Stimulated activated CD8-positive, alpha-beta memory T cell treated with anti-CD3 and anti-CD28 coated beads, Interleukin-15, amount 100 ng/mL, for 24 hours (primary cell): ENCODE measurements around the gene PGM2L1.
"Not testable (repeated sequence)": the region's sequence is repeated elsewhere in the genome, so short reads cannot be mapped to it uniquely, and the experiment has no call there.

Source experiments
- DNase-seq: peaks from one replicate; pipeline ENCODE4 v3.0.0-alpha.2; 2020; ENCODE audit warnings: low read depth

Gene PGM2L1

GRCh38 chr11:74400606-74401005 lies 2.4 kb upstream of the PGM2L1 start:
- no peak for DNase-seq

DNA sequence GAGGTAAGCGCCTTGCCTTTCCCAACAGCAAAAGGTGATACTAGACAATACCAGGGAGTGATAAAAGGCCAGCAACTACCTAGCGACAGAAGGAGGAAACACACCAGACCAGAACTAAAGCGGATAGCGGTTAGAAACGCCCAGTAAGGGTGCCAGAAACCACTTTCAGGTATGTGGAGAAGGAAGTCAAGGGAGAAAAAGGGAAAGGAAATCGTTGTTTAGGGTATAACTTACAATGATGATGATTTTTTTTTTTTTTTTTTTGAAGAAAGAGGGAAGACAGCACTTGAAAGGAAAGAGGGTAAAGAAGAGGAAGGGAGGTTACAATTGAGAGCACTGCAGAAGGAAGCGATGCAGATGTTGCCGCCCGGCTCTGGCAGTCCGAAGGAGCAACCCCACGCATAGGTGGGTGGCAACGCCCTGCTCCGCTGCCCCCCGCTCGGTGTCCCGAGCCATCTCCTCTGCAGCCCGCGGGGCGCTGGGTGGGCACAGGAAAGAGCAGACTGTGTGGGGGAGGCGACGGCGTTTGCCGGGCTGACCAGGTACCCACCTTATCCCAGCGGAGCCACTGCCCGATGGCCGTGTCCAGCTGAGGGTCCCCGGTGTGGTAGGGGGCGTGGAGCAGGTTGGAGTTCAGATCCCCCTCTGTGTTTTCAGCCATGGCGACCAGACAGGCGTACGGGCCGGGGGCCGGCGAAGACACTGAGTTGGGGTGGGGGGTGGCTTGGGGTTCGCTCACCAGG lies 561 bp downstream of the PGM2L1 start:
- no peak for DNase-seq

- no peak for DNase-seq
These were observed 6.0 kb downstream of the PGM2L1 start for GRCh38 chr11:74392256-74392655.

DNA sequence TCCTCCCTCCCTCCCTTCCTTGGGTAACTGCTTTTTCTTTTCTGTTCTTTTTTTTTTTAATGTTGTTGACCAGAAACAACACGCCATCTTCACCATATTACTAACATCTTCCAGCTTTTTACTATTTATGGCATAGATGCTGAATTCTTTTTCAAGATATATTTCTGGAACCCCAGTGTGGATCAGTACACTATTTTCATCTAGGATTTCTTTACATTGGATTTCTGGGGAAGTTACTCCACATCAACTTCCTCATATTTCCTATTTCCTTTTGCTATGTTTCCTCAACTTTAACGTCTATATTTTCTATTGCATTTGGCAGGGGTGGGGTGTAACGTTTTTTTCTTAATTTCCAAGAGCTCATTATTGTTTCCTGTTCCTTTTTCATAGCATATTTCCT lies 7.0 kb downstream of the PGM2L1 start:
- no peak for DNase-seq

DNA sequence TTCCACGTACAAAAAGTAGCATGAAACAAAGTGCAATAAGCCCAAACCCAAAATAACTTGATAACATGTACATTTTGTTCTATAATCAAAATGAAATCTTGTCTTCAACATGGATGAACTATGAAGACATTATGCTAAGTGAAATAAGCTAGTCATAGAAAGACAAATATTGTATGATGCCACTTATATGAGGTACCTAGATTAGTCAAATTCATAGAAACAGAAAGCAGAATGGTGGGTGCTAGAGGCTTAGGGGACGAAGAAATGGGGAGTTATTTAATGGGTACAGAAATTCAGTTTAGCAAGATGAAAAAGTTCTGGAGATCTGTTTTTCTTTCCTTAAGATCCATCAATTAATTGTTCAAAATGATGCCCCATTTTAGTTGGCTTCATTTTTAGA lies 7.5 kb downstream of the PGM2L1 start:
- no peak for DNase-seq

DNA sequence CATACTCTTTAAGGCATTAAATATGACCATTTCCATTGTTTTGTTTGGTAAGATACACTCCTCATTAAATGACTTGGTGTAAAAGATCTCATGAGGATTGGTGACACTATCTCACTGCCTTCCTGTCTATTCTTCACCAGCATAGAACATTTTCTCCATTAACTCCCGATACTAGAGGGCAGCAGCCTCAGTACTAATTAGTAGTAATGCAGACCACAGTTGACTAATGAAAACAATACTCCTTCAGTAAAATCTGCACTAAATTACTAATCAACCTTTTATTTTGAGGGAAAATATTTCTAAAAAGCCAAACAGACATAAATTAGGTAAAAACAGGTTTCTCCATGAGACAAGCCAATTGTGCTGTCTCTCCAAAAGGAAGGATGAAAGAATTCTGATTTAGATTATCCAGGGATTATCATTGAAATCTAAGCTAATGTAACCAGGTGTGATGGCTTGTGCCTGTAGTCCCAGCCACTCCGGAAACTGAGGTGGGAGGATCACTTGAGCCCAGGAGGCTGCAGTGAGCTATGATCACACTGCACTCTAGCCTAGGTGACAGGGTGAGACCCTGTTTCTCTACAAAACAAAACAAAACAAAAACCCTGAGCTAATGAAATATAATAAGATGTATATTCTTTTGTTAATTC lies 9.4 kb downstream of the PGM2L1 start:
- DNase-seq, result no peak

- no peak for DNase-seq
These were observed 13.6 kb downstream of the PGM2L1 start for GRCh38 chr11:74384641-74385040.

DNA sequence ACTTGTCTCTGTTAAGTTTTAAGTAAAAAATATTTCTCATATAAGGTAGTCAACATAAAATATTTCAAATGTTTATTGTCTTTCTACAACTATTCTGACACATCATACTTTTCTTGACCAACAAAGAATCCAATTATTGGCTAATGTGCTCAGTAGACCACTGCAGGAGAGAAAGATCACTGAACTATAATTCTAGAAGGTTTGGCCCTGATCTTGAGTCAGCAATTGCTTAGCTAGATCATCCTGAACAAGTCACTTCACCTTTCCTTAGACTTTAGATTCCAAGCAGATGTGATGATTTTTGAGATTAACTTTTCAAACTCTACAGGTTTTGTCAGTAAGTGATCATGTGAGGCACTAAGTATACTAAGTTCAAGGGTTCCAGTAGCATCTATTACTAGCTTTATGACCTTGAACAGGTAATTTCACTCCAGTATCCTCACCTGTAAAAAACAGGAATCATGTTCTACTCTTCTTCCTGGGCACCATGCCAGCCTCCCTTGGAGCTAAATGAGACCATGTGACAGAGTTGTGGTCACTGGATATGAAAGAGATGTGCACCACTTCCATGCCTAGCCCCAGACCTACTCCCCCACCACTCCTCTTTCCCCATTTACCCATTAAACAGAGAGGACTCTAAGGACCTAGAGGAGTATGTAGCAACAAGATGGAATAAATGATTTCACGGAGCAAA lies 17.3 kb downstream of the PGM2L1 start:
- DNase-seq, result no peak

DNA sequence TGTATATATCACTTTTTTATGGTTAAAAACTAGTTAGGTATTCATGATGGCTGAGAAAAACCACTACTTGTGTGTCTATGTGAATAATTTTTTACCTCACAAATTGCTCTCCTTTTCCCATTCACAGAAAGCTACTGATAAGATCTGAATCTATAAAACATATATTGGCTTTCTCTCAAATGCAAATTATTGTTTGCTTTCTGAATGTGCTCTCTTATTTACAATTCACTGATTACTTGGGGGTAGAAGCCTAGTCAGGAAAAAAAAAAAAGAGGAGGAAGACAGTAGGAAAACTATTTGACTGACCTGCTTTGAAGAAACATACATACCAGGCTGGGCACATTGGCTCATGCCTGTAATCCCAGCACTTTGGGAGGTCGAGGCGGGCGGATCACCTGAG lies 20.5 kb downstream of the PGM2L1 start:
- no peak for DNase-seq

GRCh38 chr11:74373382-74373781 lies 24.9 kb downstream of the PGM2L1 start:
- DNase-seq, result no peak

DNA sequence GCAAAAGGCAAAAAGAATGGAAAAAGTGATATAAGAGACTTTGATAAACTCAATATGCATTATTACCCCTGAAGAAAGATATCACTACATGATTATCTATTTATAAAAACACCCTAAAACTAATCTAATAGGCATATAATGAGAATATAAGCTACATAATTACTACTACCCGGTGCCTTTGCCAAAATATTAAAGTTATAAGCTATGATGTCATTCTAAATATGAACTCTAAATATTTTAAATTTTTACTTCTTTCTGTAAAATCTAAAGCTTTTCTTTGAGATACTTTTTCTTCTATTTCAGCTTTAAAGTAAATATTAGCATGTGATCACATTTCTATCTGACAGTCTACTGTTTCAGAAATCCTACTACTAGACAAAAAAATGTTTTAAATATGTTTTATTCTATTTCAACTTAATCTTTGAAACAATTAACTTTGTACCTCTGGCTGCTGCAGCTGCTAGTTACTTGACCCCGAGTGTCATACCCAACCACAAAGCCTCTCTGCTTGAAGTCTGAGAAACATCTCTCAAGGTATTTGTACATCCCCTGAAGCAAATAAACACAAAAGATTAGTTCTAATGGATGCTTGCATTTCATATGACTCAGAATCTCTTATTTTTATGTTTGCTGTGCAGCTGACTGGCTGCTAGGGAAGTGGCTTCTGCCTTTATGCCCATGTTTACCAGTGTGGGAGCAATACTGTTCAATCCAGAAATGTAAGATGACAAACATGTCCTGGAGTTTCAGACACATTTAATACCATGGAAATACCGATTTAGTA lies 26.8 kb downstream of the PGM2L1 start:
- DNase-seq, result no peak

- no peak for DNase-seq
These were observed 28.1 kb downstream of the PGM2L1 start for GRCh38 chr11:74370123-74370522.

GRCh38 chr11:74367881-74368280 lies 30.4 kb downstream of the PGM2L1 start:
- no peak for DNase-seq

DNA sequence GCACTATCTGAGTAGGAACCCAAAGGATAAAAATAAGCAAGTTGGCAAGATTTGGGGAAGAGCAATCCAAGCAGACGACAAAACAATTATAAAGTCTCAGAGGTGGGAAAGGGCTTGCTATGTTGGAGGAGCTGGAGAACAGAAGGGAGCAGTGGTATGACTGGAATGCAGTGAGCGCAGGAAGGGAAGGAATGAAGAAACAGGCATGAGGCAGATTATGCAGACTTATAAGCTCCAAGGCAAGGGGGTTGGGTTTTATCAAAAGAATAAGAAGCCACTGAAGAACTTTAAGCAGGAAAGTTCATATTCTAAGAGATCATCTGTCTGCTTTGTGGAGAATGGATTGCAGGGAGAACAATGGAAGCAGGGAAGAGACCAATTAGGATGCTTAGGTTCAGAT lies 31.7 kb downstream of the PGM2L1 start:
- no peak for DNase-seq

DNA sequence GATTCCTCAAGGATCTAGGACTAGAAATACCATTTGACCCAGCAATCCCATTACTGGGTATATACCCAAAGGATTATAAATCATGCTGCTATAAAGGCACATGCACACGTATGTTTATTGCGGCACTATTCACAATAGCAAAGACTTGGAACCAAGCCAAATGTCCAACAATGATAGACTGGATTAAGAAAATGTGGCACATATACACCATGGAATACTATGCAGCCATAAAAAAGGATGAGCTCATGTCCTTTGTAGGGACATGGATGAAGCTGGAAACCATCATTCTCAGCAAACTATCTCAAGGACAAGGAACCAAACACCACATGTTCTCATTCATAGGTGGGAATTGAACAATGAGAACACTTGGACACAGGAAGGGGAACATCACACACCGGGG lies 32.4 kb downstream of the PGM2L1 start:
- not testable (repeated sequence) for DNase-seq

DNA sequence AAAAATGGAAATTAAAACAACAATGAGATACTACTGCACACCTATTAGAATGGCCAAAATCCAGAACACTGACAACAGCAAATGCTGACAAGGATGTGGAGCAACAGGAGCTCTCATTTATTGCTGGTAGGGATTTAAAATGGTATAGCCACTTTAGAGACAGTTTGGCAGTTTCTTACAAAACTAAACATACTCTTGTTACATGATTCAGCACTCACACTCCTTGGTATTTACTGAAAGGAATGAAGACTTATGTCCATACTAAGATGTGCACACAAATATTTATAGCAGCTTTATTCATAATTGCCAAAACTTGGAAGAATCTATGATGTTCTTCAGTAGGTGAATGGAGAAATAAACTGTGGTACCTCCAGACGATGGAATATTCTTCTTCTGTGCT lies 40.8 kb downstream of the PGM2L1 start:
- no peak for DNase-seq

DNA sequence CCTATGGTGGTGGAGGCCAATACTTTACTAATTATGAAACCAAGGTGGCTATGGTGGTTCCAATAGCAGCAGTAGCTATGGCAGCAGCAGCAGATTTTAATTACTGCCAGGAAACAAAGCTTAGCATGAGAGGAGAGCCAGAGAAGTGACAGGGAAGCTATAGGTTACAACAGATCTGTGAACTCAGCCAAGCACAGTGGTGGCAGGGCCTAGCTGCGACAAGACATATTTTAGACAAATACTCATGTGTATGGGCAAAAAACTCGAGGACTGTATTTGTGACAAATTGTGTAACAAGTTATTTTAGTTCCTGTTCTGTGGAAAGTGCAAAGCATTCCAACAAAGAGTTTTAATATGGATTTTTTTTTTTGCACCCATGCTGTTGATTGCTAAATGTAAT lies 42.6 kb downstream of the PGM2L1 start:
- DNase-seq, result no peak

DNA sequence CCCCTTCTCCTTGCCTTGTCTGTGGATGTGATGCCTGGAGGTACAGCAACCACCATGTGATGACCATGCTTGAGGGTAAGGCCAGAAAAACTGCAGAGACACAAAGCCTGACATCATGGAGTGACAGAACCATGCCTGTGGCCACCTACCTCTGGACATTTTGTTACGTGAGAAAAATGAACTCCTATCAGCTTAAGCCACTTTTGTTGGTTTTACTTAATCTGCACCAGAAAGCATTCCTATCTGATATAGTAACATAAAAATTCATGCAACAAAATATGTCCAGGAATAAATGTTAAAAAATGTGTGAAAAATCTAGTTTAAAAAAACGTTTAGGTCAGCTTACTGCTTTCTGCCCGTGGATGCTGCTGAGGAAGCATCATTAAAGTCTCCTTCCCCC lies 44.2 kb downstream of the PGM2L1 start:
- DNase-seq, result no peak

DNA sequence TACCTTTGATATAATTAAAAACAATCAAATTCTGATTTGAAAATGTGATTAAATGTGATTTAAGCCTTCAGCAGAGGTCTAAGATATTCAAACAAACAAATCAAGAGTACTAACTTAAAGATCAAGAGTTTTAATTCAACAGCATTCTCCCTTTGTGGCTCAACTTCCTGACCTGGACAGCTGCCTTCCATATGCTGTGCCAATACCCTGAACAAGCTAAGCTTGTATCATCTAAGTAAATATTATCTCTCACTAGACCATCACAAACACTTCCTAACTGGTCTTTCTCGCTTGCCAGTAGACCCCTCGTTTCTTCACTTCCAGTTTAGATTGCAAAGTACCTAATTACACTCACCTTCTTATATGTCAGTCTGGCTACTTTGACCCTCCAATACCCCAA lies 50.9 kb downstream of the PGM2L1 start:
- DNase-seq, result no peak

DNA sequence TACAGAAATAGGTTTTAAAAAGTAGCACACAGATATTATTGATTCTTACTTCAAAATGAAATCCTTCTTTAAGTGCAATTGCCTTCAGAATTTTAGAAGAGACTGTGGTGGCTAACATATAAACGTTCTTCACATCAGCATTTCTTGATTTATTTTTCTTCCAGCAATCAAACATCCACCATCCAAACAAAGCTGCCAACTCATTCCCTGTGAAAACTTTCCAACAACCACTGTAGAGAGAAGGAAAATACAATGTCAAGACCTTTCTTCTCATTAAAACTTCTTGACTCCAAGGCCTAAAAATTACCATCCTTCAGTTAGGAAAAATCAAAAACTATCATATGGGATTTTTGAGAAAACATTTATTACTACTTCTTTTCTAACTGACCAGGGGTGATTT lies 52.8 kb downstream of the PGM2L1 start:
- DNase-seq, result no peak

GRCh38 chr11:74341921-74342320 lies 56.3 kb downstream of the PGM2L1 start:
- no peak for DNase-seq

- no peak for DNase-seq
These were observed 58.6 kb downstream of the PGM2L1 start for GRCh38 chr11:74339619-74340018.

GRCh38 chr11:74338963-74339362 lies 59.3 kb downstream of the PGM2L1 start:
- no peak for DNase-seq
